Bronchial epithelial cell (primary cell): Measurements from ENCODE around the gene SNRNP70. TPM values are rescaled to one million over a fixed set of nuclear protein-coding genes. Genes with fewer than 3 reads are reported as not detected.
"Not testable (repeated sequence)": the region's sequence is repeated elsewhere in the genome, so short reads cannot be mapped to it uniquely, and the experiment has no call there.

ENCODE experiments used
- DNase-seq: peaks from one replicate; pipeline ENCODE4 v3.0.0-alpha.2; 2010; ENCODE audit warnings: low read depth
- FAIRE-seq: peaks from 2 replicates; lab custom pipeline; 2011; peaks lifted over from hg19 to GRCh38; lab: Jason Lieb, UNC
- H3K27me3 ChIP-seq: 2 replicates; pipeline ENCODE4 v1.5.1; 2011; ENCODE audit warnings: low read length; ENCODE audit not compliant: control insufficient read depth, insufficient read depth
- H3K36me3 ChIP-seq: 2 replicates; pipeline ENCODE4 v1.5.1; 2011; ENCODE audit warnings: low read length; ENCODE audit not compliant: control insufficient read depth, insufficient read depth
- H3K4me3 ChIP-seq: 2 replicates; pipeline ENCODE4 v1.5.1; 2011; ENCODE audit warnings: mild to moderate bottlenecking, low read depth, low read length, control low read depth
- CTCF ChIP-seq: IDR thresholded peaks from 2 replicates; pipeline ENCODE4 v1.5.1; 2011; ENCODE audit warnings: mild to moderate bottlenecking, moderate library complexity, low read length, control low read depth, inconsistent platforms; ENCODE audit not compliant: insufficient read depth, severe bottlenecking
- total RNA-seq: library from RNA; depleted of rRNA; stranded (reverse); fragments of >200 nt; gene quantifications from 2 replicates; pipeline ENCODE4 v1.2.1, GENCODE V29; 2014

Gene SNRNP70
- total RNA-seq, 1 donor from 2014 or later: 74.5 TPM

- not testable (repeated sequence) for H3K36me3 ChIP-seq, H3K4me3 ChIP-seq, H3K27me3 ChIP-seq, FAIRE-seq
- DNase-seq: peak; percentile 83
Observed at GRCh38 chr19:49050376-49051033, 34.7 kb upstream of the SNRNP70 start.

GRCh38 chr19:49056101-49056901, 28.9 kb upstream of the SNRNP70 start:
- DNase-seq (peak; percentile 57), FAIRE-seq (peak; percentile 55)
- H3K4me3 ChIP-seq: peak overlapping the region; percentile 57
- TF ChIP-seq CTCF: peak; percentile 43
- H3K27me3 ChIP-seq: no peaks in the 10 kb centered on the region
- peaks cover 2% of the 10 kb centered on the region for H3K36me3 ChIP-seq

GRCh38 chr19:49056902-49057596, 28.2 kb upstream of the SNRNP70 start:
- FAIRE-seq, H3K27me3 ChIP-seq, H3K36me3 ChIP-seq, DNase-seq: not testable (repeated sequence)
- H3K4me3 ChIP-seq: peak overlapping the region; percentile 57

GRCh38 chr19:49057636-49058234, 27.5 kb upstream of the SNRNP70 start, which contains the start of gene CGB7:
TSS of gene CGB7 (minus strand) at chr19:49057749. CDS start at chr19:49055375, 2,374 bp downstream.
- Histone ChIP-seq H3K4me3 (peak within 1 kb of the TSS; percentile 57), H3K36me3 (peaks cover 2% of the 10 kb centered on the region), H3K27me3 (no peaks in the 10 kb centered on the region)
- FAIRE-seq (no peak), DNase-seq (peak; percentile 60)
- TF ChIP-seq CTCF: no peak

- no peaks in the 10 kb centered on the region for H3K27me3 ChIP-seq
- H3K36me3 ChIP-seq: peaks cover 2% of the 10 kb centered on the region
- DNase-seq (peak; percentile 54), FAIRE-seq (no peak)
- TF ChIP-seq CTCF: no peak
- no peak overlapping the region for H3K4me3 ChIP-seq
Observed at GRCh38 chr19:49058562-49058961, 26.7 kb upstream of the SNRNP70 start.

- DNase-seq: no peak
- Histone ChIP-seq H3K27me3 (no peaks in the 10 kb centered on the region), H3K4me3 (no peak overlapping the region), H3K36me3 (peaks cover 2% of the 10 kb centered on the region)
- TF ChIP-seq CTCF: no peak
- FAIRE-seq: no peak
Observed at GRCh38 chr19:49059053-49059452, 26.2 kb upstream of the SNRNP70 start.
